Measurements from ENCODE around the gene DCAF11. TPM values are rescaled to one million over a fixed set of nuclear protein-coding genes. Genes with fewer than 3 reads are reported as not detected.

Gene DCAF11
- total and polyA plus RNA-seq, 2 of the 13 experiments (the other 11 are each of a cell fraction or from before 2014, with no cell fraction given): 150 to 257 TPM

- TF ChIP-seq ZNF3 (CRISPR knock-in tag; IDR thresholded peaks at IDR 0.05) (no peak), ZNF230 (CRISPR knock-in tag; IDR thresholded peaks at IDR 0.05) (no peak), ISL2 (CRISPR knock-in tag; IDR thresholded peaks at IDR 0.05) (0 out of 2 replicates have a peak, but pooled peaks have one; percentile 16), SNAPC2 (CRISPR knock-in tag; IDR thresholded peaks at IDR 0.05) (no peak), ZNF577 (CRISPR knock-in tag; IDR thresholded peaks at IDR 0.05; ENCODE audit: borderline replicate concordance, low read depth) (no peak), HMGXB4 (CRISPR knock-in tag; IDR thresholded peaks at IDR 0.05; ENCODE audit: borderline replicate concordance in 1 of 2, low read depth in 1 of 2) (peak in 1 of 2 experiments; percentile 48; a peak in 1 of 4 replicates), FOXP4 (CRISPR knock-in tag; IDR thresholded peaks at IDR 0.05) (no peak; the same call in 1 of the 2 replicates), RXRA (CRISPR knock-in tag; IDR thresholded peaks at IDR 0.05) (0 out of 2 replicates have a peak, but pooled peaks have one; percentile 6), ARNT (IDR thresholded peaks at IDR 0.05) (no peak), ZBTB25 (CRISPR knock-in tag; IDR thresholded peaks at IDR 0.05) (no peak), CENPT (CRISPR knock-in tag; IDR thresholded peaks at IDR 0.05; ENCODE audit: low read depth) (no peak), NFKB2 (CRISPR knock-in tag; IDR thresholded peaks at IDR 0.05; ENCODE audit: borderline replicate concordance) (no peak), KMT2A (CRISPR knock-in tag; IDR thresholded peaks at IDR 0.05) (0 out of 2 replicates have a peak, but pooled peaks have one; percentile 35), ZBTB4 (CRISPR knock-in tag; IDR thresholded peaks at IDR 0.05; ENCODE audit: borderline replicate concordance) (no peak), ZNF580 (CRISPR knock-in tag; IDR thresholded peaks at IDR 0.05; ENCODE audit: borderline replicate concordance, low read depth) (no peak), AGO2 (optimal IDR thresholded peaks at IDR 0.05; ENCODE audit: low read depth, low read length) (no peak), HNRNPLL (IDR thresholded peaks at IDR 0.05; ENCODE audit: low read depth, low read length, poor library complexity, severe bottlenecking) (no peak), ZNF766 (CRISPR knock-in tag; IDR thresholded peaks at IDR 0.05; ENCODE audit: borderline replicate concordance) (no peak), TOE1 (CRISPR knock-in tag; IDR thresholded peaks at IDR 0.05) (no peak), ZNF33A (CRISPR knock-in tag; IDR thresholded peaks at IDR 0.05; ENCODE audit: borderline replicate concordance) (no peak), ERF (CRISPR knock-in tag; IDR thresholded peaks at IDR 0.05) (no peak), ATF7-NPFF (CRISPR knock-in tag; IDR thresholded peaks at IDR 0.05; ENCODE audit: low read depth) (no peak), ZNF224 (CRISPR knock-in tag; IDR thresholded peaks at IDR 0.05) (no peak)
Measured at GRCh38 chr14:24081739-24082211, 32.8 kb upstream of the DCAF11 start (continued).
